ENCODE data around the gene GLIPR1.
"Not testable (repeated sequence)": the region's sequence is repeated elsewhere in the genome, so short reads cannot be mapped to it uniquely, and the experiment has no call there.

Gene GLIPR1

DNA sequence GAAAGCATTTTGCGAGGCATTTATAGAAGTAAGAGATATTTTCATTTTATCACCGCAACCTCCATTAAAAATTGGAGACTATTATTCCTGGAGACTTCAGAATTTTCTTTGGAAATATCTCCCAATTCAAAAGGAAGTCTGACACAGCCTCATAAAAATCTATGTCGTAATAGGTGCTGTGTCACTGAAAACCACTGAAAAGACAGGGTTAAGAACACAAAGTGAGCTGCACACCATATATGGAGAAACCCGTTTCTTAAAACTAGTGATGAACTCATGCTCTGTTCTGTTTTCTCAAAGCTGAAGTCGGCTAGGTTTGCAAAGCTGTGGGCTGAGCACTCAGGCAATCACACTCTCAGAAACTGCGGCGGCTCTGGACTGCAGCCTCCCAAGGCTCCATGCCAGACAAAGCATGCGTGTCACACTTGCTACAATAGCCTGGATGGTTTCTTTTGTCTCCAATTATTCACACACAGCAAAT is at the start of gene GLIPR1:
TSS of gene GLIPR1 (plus strand) at position 287 of the 481 bp plus-strand sequence. CDS start at position 413, 126 bp downstream.
- DNase-seq, result peak; percentile 70

DNA sequence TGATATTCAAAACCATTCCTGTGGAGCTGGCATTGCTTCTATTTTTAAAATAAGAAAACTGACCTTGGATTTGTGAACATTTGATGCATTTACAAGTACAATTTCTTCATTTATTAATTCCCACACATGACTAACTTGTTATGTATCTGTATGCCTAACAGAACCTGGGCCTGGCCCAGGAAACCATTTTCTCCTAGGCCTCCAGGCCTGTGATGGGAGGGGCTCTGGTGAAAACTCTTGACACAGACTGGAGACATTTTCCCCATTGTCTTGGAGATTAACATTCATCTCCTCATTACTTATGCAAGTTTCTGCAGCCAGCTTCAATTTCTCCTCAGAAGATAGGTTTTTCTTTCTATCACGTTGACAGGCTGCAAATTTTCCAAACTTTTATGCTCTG is 47.6 kb upstream of the GLIPR1 start:
- no peak for DNase-seq

DNA sequence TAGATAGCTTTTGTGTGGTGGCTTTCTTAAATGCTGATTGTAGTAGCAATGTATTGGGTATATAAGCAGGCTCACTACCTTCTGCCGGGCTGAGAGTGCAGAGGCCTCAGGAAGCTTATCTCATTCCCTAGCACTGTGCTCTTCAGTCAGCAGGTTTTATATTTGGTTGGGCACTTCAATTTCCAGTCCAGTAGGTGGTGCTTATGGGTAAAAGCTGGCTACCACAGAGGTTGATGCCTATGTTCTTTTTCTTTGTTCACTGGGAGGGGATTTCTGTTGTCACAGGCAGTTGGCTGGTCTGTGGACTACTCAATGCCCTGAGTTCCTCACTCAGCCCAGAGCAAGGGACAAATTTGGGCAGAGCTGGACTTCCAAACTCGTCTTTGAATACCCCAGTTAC is 43.0 kb upstream of the GLIPR1 start:
- DNase-seq, result peak; percentile 13

DNA sequence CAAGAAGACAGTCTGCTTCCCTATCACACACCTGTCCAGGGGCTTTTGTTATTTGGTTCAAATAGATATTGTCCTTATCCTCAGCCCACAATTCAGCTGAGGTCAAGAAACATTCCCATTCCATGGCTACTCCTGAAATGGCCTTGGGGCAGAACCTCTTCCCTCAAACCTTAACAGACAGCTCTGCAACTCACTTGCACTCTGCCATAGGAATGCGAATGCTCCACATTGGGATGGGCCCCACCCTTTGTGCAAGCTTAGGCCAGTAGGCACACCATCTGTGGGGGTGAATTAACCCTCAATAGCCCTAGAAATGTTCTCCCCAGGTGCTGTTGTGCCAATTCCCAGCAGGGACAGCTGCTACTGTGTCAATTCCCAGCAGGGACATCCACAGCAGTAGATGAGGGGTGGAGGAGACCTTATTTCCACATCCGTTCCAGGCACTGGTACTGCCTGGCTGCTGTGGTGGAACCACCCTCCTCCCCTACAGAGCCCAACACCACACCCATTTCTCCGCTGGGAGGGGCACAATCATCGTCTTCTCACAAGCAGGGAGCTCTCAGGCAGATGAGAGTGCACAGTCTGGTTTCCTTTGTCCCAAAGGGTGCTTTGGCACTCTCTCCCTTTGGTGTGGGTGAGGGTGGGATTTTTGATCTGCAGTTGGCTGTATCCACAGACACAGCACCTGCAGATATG is 42.3 kb upstream of the GLIPR1 start:
- DNase-seq, result no peak

DNA sequence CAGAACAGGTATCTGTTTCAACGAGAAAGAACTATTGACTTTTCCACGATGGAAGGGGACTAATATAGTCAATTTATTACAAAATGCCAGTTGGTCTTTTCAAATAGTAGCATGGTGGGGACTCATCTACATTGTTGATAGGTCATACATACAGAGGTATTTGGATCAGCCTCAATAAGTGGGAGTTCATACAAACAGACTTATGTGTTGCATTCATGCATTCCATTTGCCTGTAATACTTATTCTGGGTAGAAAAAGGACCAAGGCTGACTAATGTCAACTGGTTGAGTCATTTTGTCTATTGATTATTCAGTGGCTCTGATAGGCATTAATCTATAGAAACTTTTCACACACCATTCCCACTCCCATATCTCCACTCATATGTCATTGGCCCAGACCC is 41.5 kb upstream of the GLIPR1 start:
- no peak for DNase-seq

DNA sequence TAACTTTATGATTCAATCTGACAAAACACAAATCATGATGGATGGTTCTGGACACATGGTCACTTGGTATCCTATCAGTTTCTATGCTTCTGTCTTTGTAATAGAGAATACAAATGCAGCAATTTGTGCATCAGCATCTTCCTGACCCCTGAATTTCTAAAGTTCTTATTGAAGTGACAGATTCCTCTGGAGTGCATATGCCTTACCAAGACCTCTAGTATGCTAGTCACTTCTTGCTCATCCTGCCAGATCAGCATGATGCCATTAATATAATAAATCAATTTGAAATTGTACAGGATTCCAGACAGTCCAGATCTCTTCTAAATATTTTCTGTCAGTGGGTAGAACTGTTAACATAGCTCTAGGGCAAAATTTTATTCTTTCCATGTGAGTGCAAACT is 40.6 kb upstream of the GLIPR1 start:
- no peak for DNase-seq

DNA sequence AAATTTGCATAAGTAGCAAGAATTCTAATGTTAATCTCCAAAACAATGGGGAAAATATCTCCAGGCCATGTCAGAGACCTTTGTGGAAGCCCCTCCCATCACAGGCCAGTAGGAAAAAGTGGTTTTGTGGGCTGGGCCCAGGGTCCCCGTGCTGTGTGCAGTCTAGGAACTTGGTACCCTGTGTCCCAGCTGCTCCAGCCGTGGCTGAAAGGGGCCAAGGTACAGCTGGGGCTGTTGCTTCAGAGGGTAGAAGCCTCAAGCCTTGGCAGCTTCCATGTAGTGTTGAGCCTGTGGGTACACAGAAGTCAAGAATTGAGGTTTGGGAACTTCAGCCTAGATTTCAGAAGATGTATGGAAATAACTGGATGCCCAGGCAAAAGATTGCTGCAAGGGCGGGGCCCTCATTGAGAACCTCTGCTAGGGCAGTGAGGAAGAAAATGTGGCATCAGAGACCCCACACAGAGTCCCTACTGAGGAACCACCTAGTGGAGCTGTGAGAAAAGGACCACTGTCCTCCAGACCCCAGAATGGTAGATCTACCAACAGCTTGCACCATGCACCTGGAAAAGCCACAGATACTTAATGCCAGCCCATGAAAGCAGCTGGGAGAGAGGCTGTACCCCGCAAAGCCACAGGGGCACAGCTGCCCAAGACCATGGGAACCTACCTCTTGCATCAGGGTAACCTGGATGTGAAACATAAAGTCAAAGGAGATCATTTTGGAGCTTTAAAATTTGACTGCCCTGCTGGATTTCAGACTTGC is 38.7 kb upstream of the GLIPR1 start:
- not testable (repeated sequence) for DNase-seq

DNA sequence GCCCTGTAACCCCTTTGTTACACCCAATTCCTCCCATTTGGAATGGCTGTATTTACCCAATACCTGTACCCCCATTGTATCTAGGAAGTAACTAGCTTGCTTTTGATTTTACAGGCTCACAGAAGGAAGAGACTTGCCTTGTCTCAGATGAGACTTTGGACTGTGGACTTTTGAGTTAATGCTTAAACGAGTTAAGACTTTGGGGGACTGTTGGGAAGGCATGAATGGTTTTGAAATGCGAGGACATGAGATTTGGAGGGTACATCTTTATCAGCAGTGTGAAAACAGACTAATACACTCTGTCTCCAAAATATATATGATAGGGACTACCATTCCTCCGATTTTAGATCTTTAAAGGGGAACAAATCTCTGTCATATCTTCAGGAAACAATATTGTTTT is 38.1 kb upstream of the GLIPR1 start:
- DNase-seq, result not testable (repeated sequence)

DNA sequence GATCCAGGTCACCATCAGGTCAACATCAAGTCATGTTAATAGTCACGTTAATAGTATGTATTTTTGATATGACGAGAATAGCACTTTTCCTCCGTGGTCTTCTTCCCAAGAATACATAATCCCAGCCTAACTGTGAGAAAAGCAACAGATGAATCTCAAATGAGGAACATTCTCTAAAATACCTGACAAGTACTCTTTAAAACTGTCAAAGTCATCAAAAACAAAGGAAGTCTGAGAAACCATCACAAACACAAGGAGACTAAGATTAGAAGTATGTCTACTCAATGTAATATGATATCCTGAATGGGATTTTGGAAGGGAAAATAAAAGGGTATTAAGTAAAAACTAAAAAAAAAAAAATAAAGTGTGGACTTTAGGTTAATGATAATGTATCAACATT is 36.8 kb upstream of the GLIPR1 start:
- DNase-seq, result no peak

DNA sequence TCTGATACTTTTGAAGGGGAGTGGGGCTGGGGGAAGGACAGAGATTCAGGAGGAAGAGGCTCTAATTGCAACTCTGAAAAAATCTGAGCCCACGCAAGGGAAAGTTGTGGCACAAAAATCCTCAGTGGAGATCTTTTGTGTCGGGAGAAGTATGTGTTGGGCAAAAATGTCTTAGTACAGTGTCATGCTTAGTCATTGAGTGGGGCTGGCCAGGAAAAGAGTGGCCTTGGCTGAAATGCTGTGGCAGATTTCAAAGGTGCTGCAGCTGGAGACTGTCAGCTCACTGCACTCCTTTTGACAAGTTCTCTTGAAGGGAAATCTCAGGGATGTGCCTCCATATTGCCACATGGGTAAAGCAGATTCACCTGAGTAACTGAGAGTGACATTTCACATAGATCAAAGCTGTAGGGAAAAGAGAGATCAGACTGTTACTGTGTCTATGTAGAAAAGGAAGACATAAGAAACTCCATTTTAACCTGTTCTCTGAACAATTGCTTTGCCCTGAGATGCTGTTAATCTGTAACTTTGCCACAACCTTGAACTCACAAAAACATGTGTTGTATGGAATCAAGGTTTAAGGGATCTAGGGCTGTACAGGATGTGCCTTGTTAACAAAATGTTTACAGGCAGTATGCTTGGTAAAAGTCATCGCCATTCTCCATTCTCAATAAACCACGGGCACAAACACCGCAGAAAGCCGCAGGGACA is 36.0 kb upstream of the GLIPR1 start:
- no peak for DNase-seq

DNA sequence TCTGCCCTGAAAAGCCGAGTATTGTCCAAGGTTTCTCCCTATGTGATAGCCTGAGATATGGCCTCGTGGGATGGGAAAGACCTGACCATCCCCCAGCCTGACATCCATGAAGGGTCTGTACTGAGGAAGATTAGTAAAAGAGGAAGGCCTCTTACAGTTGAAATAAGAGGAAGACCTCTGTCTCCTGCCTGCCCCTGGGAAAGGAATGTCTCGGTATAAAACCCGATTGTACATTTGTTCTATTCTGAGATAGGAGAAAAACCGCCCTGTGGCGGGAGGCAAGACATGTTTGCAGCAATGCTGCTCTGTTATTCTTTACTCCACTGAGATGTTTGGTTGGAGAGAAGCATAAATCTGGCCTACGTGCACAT is 35.4 kb upstream of the GLIPR1 start:
- DNase-seq, result not testable (repeated sequence)

DNA sequence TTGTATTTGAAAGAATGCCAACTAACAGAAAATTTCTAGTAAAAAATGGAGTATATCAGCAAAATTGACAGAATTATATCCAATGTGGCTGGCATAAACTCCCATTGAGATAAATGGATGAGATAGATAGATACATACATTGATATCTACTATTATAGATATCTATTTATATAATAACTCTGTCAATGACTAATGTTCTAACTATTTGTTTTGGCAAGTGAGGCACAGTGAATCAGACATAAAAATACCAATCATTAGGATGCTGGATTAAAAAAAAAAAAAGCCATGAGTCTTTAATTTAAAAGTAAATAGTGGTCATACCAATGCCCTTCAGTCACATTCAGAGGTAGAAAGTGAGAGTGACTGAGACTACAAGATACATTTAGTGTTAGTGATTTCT is 33.7 kb upstream of the GLIPR1 start:
- DNase-seq, result no peak

DNA sequence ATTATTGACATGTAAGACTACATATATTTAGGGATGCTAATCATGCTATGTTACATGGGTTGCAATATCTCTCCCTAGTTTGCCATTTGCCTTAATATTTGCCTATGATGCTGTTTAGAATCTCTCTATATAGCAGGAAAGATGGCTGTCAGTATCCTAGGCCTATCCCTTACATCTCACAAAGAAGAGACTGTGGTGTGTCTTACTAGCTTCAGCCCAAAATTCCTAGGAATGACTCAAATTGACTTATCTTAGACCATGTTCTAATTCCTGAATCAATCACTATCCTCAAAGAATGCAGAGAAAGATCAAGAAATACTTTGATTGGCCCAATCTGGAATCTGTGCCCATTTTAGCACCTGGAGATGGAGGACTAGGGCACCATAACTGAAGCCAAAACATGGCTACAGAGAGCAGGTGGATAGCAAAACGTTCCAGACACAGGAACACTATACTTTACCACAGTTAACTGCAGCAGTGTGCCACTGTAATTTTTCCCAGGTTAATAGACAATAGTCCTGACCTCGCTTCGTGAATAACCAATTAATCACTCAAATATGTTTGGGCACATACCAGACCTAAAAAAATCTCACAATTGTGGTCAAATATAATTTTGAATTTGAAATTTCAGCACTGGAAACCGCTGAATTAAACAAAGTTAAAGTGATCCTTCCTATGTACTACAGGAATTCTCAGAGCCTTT is 32.7 kb upstream of the GLIPR1 start:
- no peak for DNase-seq

DNA sequence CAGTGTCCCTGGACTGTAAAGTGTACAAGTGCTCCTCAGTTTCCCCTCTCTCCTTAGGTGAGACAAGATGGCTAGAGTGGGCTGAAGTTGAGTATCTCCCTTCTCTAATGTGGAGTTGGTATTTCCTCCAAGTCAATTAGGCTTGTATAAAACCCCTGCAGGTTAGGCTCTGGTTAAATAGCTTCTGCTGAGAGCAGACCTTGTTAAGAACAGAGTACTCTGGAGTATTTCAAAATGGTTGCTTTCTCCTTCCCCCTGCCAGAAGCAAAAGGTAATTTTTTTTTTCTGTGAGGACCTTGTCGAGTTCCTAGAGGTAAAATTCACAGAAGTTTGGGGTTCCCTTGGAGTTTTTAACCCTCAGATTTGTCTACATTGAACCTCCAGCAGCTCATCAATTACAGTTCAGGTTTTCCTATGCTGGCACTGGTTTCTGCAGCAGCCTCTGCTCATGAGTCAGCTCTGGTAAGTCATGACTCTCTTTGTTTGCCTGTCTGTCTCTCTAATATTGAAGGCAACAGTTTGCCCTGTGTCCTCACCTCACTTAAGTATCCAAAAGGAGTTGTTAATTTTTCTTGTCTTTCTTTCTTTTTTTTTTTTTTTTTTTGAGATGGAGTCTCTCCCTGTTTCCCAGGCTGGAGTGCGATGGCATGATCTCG is 27.8 kb upstream of the GLIPR1 start:
- no peak for DNase-seq

DNA sequence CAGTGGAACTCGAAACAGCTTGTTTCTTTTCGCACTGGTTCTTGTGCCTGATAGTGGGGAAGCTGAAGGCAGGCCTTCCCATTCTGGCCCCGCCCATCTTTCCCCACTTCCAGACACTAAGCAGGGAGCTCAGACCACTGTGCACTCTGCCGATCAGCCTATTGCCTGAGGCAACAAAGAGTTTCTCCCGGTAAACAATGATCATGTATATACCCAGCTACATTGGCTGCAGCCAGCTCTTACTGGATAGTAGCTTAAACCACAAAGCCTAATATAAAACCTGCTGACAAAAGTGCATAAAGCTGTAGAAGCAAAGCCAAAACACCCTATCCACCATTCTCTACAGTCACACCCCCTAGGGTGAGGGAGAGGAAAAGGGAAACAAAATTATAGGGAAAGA is 24.7 kb upstream of the GLIPR1 start:
- DNase-seq, result no peak

DNA sequence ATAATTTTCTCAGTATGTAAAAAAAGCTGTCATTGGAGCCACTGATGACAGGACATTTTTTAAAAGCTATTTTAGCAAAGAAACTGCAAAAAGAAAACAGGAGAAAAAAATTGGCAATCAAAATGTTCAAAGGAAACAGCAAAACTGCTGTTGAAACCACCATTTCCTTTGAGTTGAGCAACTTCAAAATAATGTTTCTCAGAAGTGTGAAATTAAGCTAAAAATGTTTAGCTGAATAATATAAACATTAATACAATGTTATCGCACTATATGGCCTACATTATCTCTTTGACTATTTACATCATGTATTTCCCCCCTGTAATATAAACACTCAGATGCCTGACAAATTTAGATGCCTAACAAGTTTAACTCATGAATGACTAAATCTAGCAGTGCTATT is 23.4 kb upstream of the GLIPR1 start:
- no peak for DNase-seq

DNA sequence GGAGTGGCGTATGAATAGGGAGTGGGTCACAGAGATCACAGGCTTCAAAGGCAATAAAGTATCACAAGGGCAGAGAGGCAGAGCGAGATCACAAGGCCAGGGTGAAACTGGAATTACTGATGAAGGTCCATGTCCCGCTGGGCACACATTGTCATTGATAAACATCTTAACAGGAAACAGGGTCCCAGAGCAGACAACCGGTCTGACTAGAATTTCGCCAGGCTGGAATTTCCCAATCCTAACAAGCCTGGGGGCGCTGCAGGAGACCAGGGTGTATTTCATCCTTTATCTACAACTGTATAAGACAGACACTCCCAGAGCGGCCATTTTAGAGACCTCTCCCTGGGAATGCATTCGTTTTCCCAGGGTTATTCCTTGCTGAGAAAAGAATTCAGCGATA is 22.7 kb upstream of the GLIPR1 start:
- not testable (repeated sequence) for DNase-seq

DNA sequence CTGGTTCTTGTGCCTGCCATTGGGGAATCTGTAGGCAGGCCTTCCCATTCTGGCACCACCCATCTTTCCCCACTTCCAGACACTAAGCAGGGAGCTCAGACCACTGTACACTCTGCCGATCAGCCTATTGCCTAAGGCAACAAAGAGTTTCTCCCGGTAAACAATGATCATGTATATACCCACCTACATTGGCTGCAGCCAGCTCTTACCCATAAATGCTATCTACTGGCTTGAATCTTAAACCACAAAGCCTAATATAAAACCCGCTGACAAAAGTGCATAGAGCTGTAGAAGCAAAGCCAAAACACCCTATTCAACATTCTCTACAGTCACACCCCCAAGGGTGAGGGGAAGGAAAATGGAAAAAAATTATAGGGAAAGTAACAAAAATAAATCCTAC is 20.8 kb upstream of the GLIPR1 start:
- no peak for DNase-seq

DNA sequence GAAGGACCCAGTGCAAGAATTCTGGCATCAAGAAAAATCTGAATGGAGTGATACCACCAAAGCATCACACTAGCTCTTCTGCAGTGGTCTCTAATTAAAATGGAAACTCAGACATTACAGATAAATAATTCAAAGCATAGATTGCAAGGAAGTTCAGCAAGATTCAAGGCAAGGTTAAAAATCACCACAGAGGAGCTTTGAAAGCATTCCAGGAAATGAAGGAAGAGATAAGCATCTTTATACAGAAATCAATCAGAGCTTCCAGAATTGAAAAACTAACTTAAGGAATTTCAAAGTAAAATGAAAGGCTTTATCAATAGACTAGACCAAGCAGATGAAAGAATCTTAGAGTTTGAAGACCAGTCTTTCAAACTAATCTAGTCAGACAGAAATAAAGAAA is 20.4 kb upstream of the GLIPR1 start:
- DNase-seq, result no peak

DNA sequence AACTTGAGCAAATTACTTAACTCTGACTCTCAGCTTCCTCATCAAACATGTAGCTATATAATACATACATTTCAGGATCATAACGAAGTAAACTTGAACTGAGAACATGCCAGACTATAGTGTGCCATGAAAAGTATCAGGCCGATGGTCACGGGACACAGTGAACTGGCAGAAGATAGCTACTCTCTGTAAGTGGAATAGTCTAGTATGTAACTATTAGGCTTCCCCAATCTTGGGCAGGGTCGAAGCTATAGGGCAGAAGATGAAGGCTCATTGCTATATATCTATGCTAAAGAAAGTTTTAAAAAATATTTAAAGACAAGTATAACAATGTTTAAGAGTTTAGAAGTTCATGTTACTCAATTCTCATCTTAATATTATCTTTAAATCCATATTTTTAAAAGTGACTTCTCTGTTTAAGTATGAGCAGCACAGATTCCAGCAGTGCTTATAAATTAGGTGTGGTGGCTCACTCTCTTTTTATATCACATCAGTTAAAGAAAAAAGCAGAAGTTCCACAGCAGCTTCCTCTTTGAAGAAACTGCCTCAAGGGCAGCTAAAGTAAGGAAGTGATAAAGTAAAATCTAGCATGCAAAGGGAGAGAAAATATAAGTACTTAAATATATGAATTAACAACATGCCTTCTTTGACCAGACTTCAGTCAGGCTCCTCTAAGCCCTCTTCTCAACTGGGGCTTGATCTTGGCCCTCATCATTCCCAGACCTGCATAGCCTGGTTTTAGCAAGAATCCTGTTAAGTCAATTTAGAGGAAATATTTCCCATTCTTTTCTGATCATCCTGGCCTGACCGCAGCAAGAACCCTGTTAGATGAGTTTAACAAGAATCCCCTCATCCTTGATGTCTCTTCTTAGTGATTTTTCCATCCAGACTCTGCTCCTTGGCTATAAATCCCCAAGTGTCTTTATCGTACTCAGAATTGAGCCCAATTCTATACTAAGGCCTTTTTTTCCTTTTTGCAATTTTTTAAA is 8.4 kb upstream of the GLIPR1 start:
- DNase-seq, result peak; percentile 52

DNA sequence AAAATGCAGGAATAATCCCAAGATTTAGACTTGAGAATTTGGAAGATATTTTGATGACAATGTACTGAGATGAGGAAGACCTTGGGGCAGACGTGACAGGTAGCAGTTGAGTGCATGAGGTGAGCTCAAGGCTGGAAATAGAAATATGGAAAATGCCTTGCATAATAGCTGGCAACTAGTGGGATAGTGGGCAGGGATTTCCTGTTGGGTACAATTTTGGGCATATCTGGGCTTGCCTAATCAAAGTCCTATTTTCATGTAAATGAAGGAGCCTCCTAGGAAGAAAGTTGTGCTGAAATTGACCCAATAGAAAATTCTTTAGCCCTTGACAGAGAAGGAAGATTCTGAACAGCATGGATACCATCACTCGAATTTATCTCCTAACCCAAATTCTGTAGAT is 6.4 kb upstream of the GLIPR1 start:
- DNase-seq, result no peak

Data from GDM1 (cell line).